Neuronal stem cell (in vitro differentiated cells): Measurements from ENCODE around the gene PCDHGB5.
A peak's percentile ranks its signal among the peaks of the same experiment; 100 is the strongest.

Experiments
- DNase-seq: peaks from one replicate; pipeline ENCODE4 v3.0.0-alpha.2; 2013; ENCODE audit warnings: low spot score
- H2AFZ ChIP-seq: one replicate; pipeline ENCODE4 v1.6.1; 2013; ENCODE audit warnings: mild to moderate bottlenecking, low read length, inconsistent platforms
- H2AK5ac ChIP-seq: 2 replicates; pipeline ENCODE4 v1.6.1; 2013; ENCODE audit warnings: low read depth, mild to moderate bottlenecking, inconsistent platforms, low read length, moderate library complexity, mixed read lengths
- H2BK120ac ChIP-seq: 2 replicates; pipeline ENCODE4 v1.6.1; 2013; ENCODE audit warnings: low read depth, mild to moderate bottlenecking, inconsistent platforms, low read length, moderate library complexity, mixed read lengths
- H2BK12ac ChIP-seq: one replicate; pipeline ENCODE4 v1.6.1; 2013; ENCODE audit warnings: low read length, inconsistent platforms
- H2BK15ac ChIP-seq: 2 replicates; pipeline ENCODE4 v1.6.1; 2013; ENCODE audit warnings: mild to moderate bottlenecking, low read length, inconsistent platforms, mixed read lengths
- H2BK5ac ChIP-seq: one replicate; pipeline ENCODE4 v1.6.1; 2013; ENCODE audit warnings: inconsistent platforms, mild to moderate bottlenecking, low read length, moderate library complexity
- H3K14ac ChIP-seq: one replicate; pipeline ENCODE4 v1.6.1; 2013; ENCODE audit warnings: low read length, inconsistent platforms
- H3K18ac ChIP-seq: 2 replicates; pipeline ENCODE4 v1.6.1; 2013; ENCODE audit warnings: low read length, inconsistent platforms
- H3K23ac ChIP-seq: 2 replicates; pipeline ENCODE4 v1.6.1; 2013; ENCODE audit warnings: low read depth, mild to moderate bottlenecking, mixed read lengths, low read length, inconsistent platforms; ENCODE audit not compliant: poor library complexity
- H3K27ac ChIP-seq: replicated peaks from 3 replicates; pipeline ENCODE4 v1.5.1; 2013; ENCODE audit warnings: low read length, inconsistent platforms
- H3K27me3 ChIP-seq, 3 experiments: 2 replicates each; pipeline ENCODE4 v1.6.1; 2013; ENCODE audit warnings: low read length in 3 of 3, mild to moderate bottlenecking in 2 of 3, inconsistent platforms in 1 of 3, low read depth in 1 of 3, mixed read lengths in 1 of 3, moderate library complexity in 1 of 3; ENCODE audit not compliant: control insufficient read depth in 3 of 3, insufficient read depth in 3 of 3
- H3K36me3 ChIP-seq, 2 donors: replicated peaks in 1 of 2; 2 replicates each; pipeline ENCODE4 v1.6.1; 2013; ENCODE audit warnings: low read length in 2 of 2; ENCODE audit not compliant: control insufficient read depth in 2 of 2, insufficient read depth in 2 of 2
- H3K4ac ChIP-seq: 2 replicates; pipeline ENCODE4 v1.6.1; 2013; ENCODE audit warnings: inconsistent platforms, mild to moderate bottlenecking, low read length, moderate library complexity
- H3K4me1 ChIP-seq, 2 donors: 1 replicate in 1 of 2; 2 replicates in 1 of 2; pipeline ENCODE4 v1.6.1; 2013; ENCODE audit warnings: low read length in 2 of 2, low read depth in 1 of 2; ENCODE audit not compliant: control insufficient read depth in 2 of 2, insufficient read depth in 1 of 2
- H3K4me2 ChIP-seq: one replicate; pipeline ENCODE4 v1.6.1; 2013; ENCODE audit warnings: mild to moderate bottlenecking, low read length, inconsistent platforms; ENCODE audit not compliant: insufficient read depth, poor library complexity, severe bottlenecking
- H3K4me3 ChIP-seq, 2 donors: 2 replicates each; pipeline ENCODE4 v1.5.1; 2013; ENCODE audit warnings: low read length in 2 of 2, mild to moderate bottlenecking in 2 of 2, inconsistent platforms in 1 of 2, moderate library complexity in 1 of 2
- H3K79me1 ChIP-seq: one replicate; pipeline ENCODE4 v1.6.1; 2013; ENCODE audit warnings: low read depth, mild to moderate bottlenecking, inconsistent platforms, low read length, moderate library complexity
- H3K9ac ChIP-seq: one replicate; pipeline ENCODE4 v1.6.1; 2013; ENCODE audit warnings: mild to moderate bottlenecking, low read depth, low read length, inconsistent platforms; ENCODE audit not compliant: poor library complexity
- H3K9me3 ChIP-seq, 2 donors: replicated peaks in 1 of 2; 2 replicates each; pipeline versions ENCODE3 to v1.6.1; 2013; ENCODE audit warnings: low read length in 2 of 2, mild to moderate bottlenecking in 2 of 2, inconsistent platforms in 1 of 2, low read depth in 1 of 2, mixed read lengths in 1 of 2, moderate library complexity in 1 of 2; ENCODE audit not compliant: control insufficient read depth in 2 of 2, insufficient read depth in 1 of 2
- H4K8ac ChIP-seq: one replicate; pipeline ENCODE4 v1.6.1; 2013; ENCODE audit warnings: low read depth, mild to moderate bottlenecking, inconsistent platforms, low read length, moderate library complexity
- H4K91ac ChIP-seq: one replicate; pipeline ENCODE4 v1.6.1; 2013; ENCODE audit warnings: low read length, low read depth, mild to moderate bottlenecking, inconsistent platforms; ENCODE audit not compliant: poor library complexity
- WGBS, 2 donors: extraction: QIAGEN DNeasy Blood & Tissue Kit; methylation state at CpG; one replicate each; pipeline ENCODE4 v1.1.7; 2013; ENCODE audit warnings: missing lambda C conversion rate in 2 of 2, mixed read lengths in 1 of 2; ENCODE audit not compliant: insufficient read length in 2 of 2, insufficient replicate concordance in 1 of 2; ENCODE audit errors: extremely low coverage in 2 of 2; 5-methylcytosine and 5-hydroxymethylcytosine counted together

The PCDHGB5 gene

DNA sequence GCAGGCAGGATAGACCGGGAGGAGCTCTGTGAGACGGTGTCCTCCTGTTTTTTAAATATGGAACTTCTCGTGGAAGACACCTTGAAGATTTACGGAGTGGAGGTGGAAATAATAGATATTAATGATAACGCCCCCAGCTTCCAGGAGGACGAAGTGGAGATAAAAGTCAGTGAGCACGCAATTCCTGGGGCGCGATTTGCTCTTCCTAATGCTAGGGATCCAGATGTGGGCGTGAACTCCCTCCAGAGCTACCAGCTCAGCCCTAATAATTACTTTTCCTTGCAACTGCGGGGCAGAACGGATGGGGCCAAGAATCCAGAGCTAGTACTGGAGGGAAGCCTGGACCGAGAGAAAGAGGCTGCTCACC lies 23.7 kb downstream of the PCDHGB5 start:
- peaks cover 41 to 76% of the 10 kb centered on the region in 2 donors for H3K36me3 ChIP-seq
- no peak overlapping the region for H3K27ac ChIP-seq

DNA sequence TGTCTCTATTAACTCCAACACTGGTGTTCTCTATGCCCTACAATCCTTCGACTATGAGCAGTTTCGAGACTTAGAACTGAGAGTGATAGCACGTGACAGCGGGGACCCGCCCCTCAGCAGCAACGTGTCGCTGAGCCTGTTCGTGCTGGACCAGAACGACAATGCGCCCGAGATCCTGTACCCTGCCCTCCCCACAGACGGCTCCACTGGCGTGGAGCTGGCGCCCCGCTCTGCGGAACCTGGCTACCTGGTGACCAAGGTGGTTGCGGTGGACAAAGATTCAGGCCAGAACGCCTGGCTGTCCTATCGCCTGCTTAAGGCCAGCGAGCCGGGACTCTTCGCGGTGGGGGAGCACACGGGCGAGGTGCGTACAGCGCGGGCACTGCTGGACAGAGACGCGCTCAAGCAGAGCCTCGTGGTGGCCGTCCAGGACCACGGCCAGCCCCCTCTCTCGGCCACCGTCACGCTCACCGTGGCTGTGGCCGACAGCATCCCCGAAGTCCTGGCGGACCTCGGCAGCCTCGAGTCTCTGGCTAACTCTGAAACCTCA lies 25.1 kb downstream of the PCDHGB5 start:
- Histone ChIP-seq H2AFZ (no peak overlapping the region), H2BK12ac (no peak overlapping the region), H3K9me3 (peaks cover 69 to 100% of the 10 kb centered on the region in 2 donors), H3K27ac (no peak overlapping the region), H2BK120ac (peak overlapping the region; percentile 16), H2BK5ac (no peak overlapping the region), H2BK15ac (no peak overlapping the region), H3K36me3 (peaks cover 50 to 81% of the 10 kb centered on the region in 2 donors), H3K4me2 (no peak overlapping the region), H3K18ac (no peak overlapping the region), H3K27me3 (no peaks in the 10 kb centered on the region), H4K91ac (no peak overlapping the region), H3K4me3 (no peak overlapping the region), H3K9ac (no peak overlapping the region), H3K14ac (no peak overlapping the region), H2AK5ac (no peak overlapping the region), H3K23ac (peak overlapping the region; percentile 25), H3K4me1 (no peaks in the 10 kb centered on the region), H4K8ac (no peak overlapping the region), H3K79me1 (peaks cover 12% of the 10 kb centered on the region), H3K4ac (no peak overlapping the region)
- DNase-seq, result no peak
- no CpG with 5 or more reads among the region's 42 CpGs for WGBS, 2 donors

More for the DNA sequence above, 23.7 kb downstream of the PCDHGB5 start:
- Histone ChIP-seq H3K27me3 (no peaks in the 10 kb centered on the region), H2BK120ac (no peak overlapping the region), H3K4me3 (no peak overlapping the region), H3K79me1 (peaks cover 10% of the 10 kb centered on the region), H3K14ac (no peak overlapping the region), H3K4me1 (no peaks in the 10 kb centered on the region), H3K9ac (no peak overlapping the region), H2BK5ac (no peak overlapping the region), H3K4ac (no peak overlapping the region), H2AK5ac (no peak overlapping the region), H2BK12ac (no peak overlapping the region), H3K4me2 (no peak overlapping the region), H4K91ac (no peak overlapping the region), H2BK15ac (no peak overlapping the region), H4K8ac (no peak overlapping the region), H3K9me3 (peaks cover 55 to 99% of the 10 kb centered on the region in 2 donors), H2AFZ (no peak overlapping the region), H3K23ac (no peak overlapping the region), H3K18ac (no peak overlapping the region)
- DNase-seq, result no peak
- WGBS, 2 donors, result no CpG with 5 or more reads among the region's 13 CpGs

DNA sequence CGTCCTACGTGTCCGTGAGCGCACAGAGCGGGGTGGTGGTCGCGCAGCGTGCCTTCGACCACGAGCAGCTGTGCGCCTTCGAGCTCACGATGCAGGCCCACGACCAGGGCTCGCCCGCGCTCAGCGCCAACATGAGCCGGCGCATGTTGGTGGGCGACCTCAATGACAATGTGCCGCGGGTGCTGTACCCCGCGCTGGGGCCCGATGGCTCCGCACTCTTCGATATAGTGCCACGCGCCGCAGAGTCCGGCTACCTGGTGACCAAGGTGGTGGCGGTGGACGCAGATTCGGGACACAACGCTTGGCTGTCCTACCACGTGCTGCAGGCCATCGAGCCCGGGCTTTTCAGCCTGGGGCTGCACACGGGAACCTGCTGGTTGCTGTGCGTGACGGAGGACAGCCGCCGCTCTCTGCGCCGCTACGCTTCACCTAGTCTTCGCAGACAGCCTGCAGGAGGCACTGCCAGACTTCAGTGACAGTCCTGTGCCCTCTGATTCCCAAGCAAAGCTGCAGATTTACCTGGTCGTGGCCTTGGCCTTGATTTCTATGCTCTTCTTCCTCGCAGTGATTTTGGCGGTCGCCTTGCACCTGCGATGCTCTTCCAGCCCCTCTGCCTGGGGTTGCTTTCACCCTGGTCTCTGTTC lies 30.2 kb downstream of the PCDHGB5 start:
- peaks cover 34 to 73% of the 10 kb centered on the region in 2 donors for H3K36me3 ChIP-seq
- H3K4me3 ChIP-seq, result peak overlapping the region in 1 of 2 donors; percentile 31
- no peaks in the 10 kb centered on the region for H3K4me1 ChIP-seq
- H2BK5ac ChIP-seq, result no peak overlapping the region
- no peak overlapping the region for H4K91ac ChIP-seq
- peaks cover 55 to 96% of the 10 kb centered on the region in 2 donors for H3K9me3 ChIP-seq
- H3K4ac ChIP-seq, result no peak overlapping the region
- H3K27ac ChIP-seq, result no peak overlapping the region
- H2BK120ac ChIP-seq, result no peak overlapping the region
- H2AFZ ChIP-seq, result no peak overlapping the region
- H2AK5ac ChIP-seq, result no peak overlapping the region
- H2BK12ac ChIP-seq, result no peak overlapping the region
- H3K14ac ChIP-seq, result no peak overlapping the region
- peak overlapping the region; percentile 18 for H3K9ac ChIP-seq
- no CpG with 5 or more reads among the region's 53 CpGs for WGBS, 2 donors
- H3K79me1 ChIP-seq, result peaks cover 11% of the 10 kb centered on the region
- H3K27me3 ChIP-seq, result no peaks in the 10 kb centered on the region
- H3K4me2 ChIP-seq, result no peak overlapping the region
- no peak for DNase-seq
- no peak overlapping the region for H3K18ac ChIP-seq
- H4K8ac ChIP-seq, result no peak overlapping the region
- peak overlapping the region; percentile 11 for H3K23ac ChIP-seq
- H2BK15ac ChIP-seq, result no peak overlapping the region

DNA sequence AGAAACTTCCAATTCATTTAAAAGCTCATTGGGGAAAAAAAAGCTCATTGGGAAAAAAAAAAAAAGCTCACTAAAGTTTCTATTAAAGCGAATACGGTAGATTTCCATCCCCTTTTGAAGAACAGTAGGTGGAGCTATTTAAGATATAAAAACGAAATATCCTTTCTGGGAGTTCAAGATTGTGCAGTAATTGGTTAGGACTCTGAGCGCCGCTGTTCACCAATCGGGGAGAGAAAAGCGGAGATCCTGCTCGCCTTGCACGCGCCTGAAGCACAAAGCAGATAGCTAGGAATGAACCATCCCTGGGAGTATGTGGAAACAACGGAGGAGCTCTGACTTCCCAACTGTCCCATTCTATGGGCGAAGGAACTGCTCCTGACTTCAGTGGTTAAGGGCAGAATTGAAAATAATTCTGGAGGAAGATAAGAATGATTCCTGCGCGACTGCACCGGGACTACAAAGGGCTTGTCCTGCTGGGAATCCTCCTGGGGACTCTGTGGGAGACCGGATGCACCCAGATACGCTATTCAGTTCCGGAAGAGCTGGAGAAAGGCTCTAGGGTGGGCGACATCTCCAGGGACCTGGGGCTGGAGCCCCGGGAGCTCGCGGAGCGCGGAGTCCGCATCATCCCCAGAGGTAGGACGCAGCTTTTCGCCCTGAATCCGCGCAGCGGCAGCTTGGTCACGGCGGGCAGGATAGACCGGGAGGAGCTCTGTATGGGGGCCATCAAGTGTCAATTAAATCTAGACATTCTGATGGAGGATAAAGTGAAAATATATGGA lies 32.8 kb downstream of the PCDHGB5 start, which contains the start of gene PCDHGA12:
TSS of gene PCDHGA12 (plus strand) at position 176 of the 782 bp plus-strand sequence. CDS start at position 429, 253 bp downstream.
- Histone ChIP-seq H3K4me1 (no peaks in the 10 kb centered on the region), H4K91ac (no peak within 1 kb of the TSS), H3K4me2 (no peak within 1 kb of the TSS), H2BK120ac (no peak within 1 kb of the TSS), H3K18ac (no peak within 1 kb of the TSS), H2AK5ac (no peak within 1 kb of the TSS), H2BK12ac (no peak within 1 kb of the TSS), H4K8ac (no peak within 1 kb of the TSS), H3K14ac (no peak within 1 kb of the TSS), H3K9ac (no peak within 1 kb of the TSS), H3K27me3 (no peaks in the 10 kb centered on the region), H2BK5ac (no peak within 1 kb of the TSS), H3K36me3 (peaks cover 29 to 50% of the 10 kb centered on the region in 2 donors), H3K4me3 (peak within 1 kb of the TSS in 1 of 2 donors; percentile 11), H3K27ac (no peak within 1 kb of the TSS), H3K9me3 (peaks cover 53 to 74% of the 10 kb centered on the region in 2 donors), H3K4ac (no peak within 1 kb of the TSS), H3K79me1 (peaks cover 12% of the 10 kb centered on the region), H2BK15ac (no peak within 1 kb of the TSS), H3K23ac (peak within 1 kb of the TSS; percentile 55), H2AFZ (no peak within 1 kb of the TSS)
- WGBS, 2 donors, result no CpG with 5 or more reads among the region's 33 CpGs
- no peak for DNase-seq
